Measurements from ENCODE around the gene MEGF6.
A peak's percentile ranks its signal among the peaks of the same experiment; 100 is the strongest.
"Not testable (repeated sequence)": the region's sequence is repeated elsewhere in the genome, so short reads cannot be mapped to it uniquely, and the experiment has no call there.

The MEGF6 gene

DNA sequence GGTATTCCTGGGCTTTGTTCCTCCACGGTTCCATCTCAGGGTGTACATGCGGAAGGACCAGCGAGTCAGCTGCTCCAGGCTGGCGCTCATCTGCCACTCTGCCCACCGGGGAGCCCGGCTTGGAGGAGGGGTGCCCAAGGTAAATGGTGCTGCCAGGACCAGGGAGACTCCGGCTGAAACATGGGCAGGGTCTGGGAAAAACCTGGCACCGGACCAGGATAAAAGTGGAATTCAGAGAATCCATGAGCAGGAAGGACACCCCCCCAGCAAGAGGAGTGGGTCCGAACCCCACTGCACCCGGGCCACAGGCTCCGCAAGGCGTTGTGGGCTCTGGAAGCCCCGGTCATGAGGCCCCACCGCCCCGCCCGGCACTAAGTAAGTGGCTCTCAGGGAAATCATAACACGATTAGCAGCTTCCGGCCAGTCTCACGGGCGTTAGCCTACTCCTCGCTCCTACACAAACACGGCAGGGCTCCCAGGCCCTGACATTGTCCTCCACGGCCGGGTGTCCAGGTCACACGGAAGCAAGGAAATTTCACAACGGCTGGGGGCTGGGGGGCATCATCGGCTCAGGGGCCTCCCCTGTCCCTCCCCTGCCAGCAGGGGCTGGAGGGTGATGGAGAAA lies 21.1 kb downstream of the MEGF6 start:
- no peak for DNase-seq

- DNase-seq, result peak; percentile 31
Measured at GRCh38 chr1:3588395-3588794, 22.9 kb downstream of the MEGF6 start.

DNA sequence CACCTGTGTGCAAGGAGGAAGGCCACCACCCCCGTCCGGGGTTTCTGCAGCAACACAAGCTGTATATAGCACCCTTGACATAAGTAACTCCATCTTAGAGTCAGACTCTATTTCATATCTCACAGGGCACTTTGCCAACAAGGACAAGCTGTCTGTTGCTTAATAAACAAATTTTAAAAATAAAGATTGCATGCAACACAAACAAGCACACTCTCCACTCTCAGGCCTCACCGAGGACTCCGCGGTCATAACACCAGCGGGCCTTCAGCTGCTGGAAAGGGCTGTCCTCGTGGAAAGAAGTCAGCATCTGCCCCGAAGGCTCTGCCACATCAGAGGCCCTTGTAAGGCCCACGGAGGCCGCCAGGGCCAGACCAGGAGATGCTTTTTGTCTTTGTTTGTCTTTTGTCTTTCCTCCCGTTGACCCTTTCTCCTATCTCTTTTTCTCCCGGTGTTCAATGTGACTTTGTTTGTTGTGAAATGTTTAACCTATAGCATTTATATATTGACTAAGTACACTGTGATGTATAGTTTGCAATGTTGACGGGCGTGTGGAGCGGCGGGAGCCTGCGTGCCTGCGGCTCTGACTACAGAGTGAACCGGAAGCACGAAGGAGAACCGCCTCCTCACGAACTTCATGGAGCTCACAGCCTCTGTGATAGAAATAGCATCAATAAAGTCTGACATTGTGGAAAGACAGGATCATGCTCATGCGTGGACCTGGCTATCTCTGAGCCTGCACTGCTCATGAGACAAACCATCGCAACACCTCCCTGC lies 24.1 kb downstream of the MEGF6 start:
- DNase-seq, result no peak

GRCh38 chr1:3585940-3586568 lies 25.3 kb downstream of the MEGF6 start:
- DNase-seq, result no peak

GRCh38 chr1:3585353-3585868 lies 25.9 kb downstream of the MEGF6 start:
- DNase-seq, result not testable (repeated sequence)

- no peak for DNase-seq
Measured at GRCh38 chr1:3584915-3585314, 26.4 kb downstream of the MEGF6 start.

GRCh38 chr1:3583751-3584150 lies 27.6 kb downstream of the MEGF6 start:
- DNase-seq, result not testable (repeated sequence)

DNA sequence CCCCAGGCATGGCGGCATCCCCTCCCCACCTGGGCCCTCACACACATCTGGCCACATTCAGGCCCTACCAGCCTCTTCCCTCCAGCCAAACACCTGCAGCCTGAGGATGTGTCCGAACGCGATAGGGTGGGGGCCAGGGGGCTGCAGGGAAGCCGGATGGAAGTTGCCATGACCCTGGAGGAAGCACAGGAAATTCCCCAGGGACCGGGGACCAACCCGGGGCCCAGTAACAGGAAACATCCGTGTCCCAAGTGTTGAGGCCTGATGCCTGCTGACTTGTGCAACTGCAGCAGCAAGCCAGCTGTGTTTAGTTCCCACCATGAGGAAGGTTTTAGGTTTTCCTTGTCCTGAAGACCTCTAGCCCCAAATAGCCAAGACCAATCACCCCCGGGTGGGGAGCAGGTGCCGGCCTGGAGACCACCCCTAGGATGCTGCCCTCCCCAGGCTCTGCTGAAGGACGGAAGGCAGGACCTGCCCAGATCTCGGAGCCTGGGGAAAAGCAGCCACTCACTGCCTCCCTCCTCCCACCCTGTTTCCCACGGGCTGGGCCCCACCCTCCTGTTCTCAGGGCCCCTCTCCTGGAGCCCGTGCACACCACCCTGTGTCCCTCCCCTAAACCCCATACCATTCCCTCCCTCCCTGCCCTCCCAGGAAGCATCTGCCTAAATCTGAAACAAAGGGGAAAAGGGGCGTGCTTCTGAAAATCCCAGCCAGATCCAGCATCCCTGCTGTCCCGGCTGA lies 29.8 kb downstream of the MEGF6 start:
- DNase-seq, result no peak

GRCh38 chr1:3580231-3580630 lies 31.1 kb downstream of the MEGF6 start:
- DNase-seq, result no peak

- no peak for DNase-seq
Measured at GRCh38 chr1:3579626-3580025, 31.7 kb downstream of the MEGF6 start.

DNA sequence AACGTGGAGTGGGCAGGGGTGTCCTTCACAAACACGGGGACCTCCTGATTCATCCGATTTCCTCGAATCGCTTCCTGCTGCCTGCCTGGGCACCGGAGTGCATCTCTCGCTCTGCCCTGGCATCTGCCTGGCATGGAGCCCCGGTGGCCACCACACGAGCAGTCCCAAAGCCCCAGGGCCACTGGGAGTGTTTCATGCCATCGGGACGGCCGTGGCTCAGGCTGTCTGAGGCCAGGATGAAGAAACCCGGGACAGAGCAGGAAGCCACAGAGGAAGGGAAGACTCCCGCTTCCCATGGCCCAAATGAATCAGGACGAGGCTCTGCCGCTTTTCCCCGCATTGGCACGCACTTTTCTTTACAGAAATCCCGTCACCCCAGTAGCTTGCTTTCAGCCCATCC lies 32.4 kb downstream of the MEGF6 start:
- DNase-seq, result no peak

DNA sequence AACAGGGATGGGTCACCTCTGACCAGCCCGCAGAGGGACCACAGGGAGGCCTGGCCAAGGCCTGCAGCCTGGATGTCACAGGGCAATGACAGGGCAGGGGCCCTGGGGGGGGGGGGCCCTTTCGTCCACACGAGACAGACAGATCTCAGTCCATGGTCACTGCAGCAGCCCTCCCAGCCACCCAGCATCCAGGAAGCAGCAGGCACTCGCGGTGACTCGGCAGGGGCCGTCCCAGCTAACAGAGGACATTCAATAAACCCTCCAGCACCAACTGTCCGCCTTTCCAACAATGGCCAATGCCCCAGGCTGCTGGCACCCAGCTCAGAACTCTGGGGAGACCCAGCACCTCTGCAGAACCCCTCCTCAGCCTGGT lies 32.9 kb downstream of the MEGF6 start:
- DNase-seq, result no peak

DNA sequence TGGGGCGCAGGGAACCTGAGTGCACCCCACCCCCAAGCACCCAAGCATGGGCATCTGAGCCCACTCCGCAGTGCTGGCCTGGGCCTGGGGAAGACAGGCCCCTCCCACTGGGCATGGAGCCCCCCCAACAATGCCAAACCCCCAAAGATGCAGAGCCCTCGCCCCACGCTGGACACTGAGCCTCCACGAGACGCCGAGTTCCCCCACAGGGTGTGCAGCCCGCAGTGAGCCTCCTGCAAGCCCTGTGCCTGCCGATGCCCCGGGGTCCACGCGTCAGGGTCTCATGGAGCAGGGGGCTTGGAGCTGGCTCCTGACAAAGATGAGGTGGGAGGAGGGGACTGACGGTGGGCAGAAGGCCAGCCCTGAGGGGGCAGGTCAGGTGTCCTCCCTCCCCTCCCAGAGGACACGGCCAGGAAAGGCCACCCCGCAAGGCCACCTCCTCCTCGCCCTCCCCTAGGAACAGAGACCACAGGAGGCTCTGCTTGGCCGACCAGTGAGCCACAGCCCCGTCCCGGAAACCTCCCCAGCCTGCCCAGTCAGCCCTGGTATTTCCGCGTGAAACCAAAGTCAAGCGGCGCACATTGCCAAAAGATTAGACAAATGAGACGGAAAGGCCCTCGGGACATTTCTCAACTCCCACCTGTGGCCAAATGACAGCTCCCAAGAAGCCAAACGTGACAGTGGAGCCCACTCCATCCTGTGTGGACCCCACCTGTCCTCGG lies 33.4 kb downstream of the MEGF6 start:
- DNase-seq, result no peak

- DNase-seq, result no peak
Measured at GRCh38 chr1:3577300-3577699, 34.0 kb downstream of the MEGF6 start.

DNA sequence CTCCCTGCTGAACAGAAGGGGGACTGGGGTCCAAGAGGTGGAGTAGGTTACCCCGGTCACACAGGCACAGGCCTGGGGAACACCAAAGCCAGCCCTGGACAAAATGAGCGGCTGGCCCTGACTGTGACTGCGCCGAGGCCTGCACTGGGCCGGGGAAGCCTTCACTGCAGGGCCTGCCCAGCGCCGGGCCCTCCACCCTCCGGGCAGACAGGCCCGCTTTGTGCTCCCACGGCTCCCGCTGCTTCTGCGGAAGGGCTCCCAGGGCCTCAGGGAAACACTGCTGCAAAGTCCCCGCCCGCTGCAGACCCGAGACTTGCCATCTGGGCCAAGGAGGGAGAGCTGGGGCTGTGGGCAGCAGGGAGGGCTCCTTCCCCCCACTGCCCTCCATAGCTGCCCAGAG lies 35.3 kb downstream of the MEGF6 start:
- no peak for DNase-seq

GRCh38 chr1:3575515-3575914 lies 35.8 kb downstream of the MEGF6 start:
- not testable (repeated sequence) for DNase-seq

DNA sequence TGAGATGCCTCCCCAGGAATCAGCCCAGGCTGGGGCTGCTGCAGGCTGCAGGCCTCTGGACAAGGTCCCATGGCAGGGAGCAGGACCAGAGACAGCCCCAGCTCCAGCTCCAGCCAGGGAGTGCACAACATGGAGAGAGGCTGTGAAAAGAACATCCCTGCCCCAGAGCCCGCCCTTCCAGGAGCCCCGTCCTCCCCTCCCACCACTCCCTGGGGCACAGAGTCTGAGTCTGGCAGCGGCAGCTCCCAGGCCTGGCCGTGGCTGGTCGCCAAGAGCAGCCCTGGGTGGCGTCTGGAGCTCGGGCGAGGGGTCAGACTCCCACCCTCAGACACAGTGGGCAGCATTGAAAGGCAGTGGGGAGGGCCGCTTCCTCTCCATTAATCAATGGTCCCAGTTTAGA lies 37.8 kb downstream of the MEGF6 start:
- DNase-seq, result no peak

DNA sequence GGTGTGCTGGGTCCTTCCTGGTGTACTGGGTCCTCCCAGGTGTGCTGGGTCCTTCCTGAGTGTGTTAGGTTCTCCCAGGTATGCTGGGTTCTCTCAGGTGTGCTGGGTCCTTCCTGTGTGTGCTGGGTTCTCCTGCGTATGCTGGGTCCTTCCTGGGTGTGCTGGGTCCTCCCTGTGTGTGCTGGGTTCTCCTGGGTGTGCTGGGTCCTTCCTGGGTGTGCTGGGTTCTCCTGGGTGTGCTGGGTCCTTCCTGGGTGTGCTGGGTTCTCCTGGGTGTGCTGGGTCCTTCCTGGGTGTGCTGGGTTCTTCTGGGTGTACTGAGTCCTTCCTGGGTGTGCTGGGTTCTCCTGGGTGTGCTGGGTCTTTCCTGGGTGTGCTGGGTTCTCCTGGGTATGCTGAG lies 38.7 kb downstream of the MEGF6 start:
- DNase-seq, result not testable (repeated sequence)

- no peak for DNase-seq
Measured at GRCh38 chr1:3571263-3571662, 40.0 kb downstream of the MEGF6 start.

DNA sequence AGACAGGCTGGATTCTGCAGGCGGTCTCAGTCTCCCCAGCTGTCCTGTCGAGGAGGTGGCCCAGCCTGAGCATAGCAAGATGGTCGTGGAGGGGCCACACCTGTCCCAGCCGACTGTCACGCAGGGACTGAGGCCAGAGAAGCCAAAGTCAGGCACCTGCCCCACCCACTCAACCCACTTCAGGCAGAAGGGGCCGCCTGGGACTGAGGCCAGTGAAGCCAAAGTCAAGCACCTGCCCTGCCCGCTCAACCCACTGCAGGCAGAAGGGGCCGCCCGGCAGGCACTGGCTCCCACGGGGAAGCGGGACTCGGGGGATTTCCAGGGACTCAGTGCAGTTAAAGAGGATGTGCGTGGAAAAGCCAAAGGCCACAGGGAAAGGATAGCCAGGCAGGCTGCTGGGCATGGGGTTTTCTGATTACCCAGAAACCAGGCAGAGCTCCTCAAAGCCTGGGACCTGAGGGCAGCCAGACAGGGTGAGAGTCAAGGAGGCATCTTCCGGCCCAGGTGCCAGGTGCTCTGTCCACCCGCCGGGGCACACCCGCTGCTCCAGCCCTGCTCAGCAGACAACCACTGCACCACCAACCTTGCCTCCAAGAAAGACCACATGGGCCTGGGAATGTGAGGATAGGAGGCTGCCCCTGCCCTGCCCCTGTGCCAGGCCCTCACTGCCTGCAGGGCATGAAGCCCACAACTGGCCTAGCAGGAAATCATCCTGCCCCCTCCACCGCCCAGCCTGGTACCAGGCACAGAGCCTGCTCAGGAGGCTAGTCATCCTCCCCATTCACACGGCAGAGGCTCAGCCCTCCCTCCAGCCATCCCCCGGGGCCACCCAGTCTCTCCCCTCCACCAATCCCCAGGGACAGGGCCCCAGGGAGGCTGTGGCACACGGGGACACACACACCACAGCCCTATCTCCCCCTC lies 41.0 kb downstream of the MEGF6 start:
- no peak for DNase-seq

GRCh38 chr1:3569436-3569835 lies 41.9 kb downstream of the MEGF6 start:
- no peak for DNase-seq
